Measurements from ENCODE around the gene KLHDC7B. TPM values are rescaled to one million over a fixed set of nuclear protein-coding genes. Genes with fewer than 3 reads are reported as not detected.

Gene KLHDC7B
- total and polyA plus RNA-seq, 2 of the 13 experiments (the other 11 are each of a cell fraction or from before 2014, with no cell fraction given) = 0.11 TPM; not detected in 1

DNA sequence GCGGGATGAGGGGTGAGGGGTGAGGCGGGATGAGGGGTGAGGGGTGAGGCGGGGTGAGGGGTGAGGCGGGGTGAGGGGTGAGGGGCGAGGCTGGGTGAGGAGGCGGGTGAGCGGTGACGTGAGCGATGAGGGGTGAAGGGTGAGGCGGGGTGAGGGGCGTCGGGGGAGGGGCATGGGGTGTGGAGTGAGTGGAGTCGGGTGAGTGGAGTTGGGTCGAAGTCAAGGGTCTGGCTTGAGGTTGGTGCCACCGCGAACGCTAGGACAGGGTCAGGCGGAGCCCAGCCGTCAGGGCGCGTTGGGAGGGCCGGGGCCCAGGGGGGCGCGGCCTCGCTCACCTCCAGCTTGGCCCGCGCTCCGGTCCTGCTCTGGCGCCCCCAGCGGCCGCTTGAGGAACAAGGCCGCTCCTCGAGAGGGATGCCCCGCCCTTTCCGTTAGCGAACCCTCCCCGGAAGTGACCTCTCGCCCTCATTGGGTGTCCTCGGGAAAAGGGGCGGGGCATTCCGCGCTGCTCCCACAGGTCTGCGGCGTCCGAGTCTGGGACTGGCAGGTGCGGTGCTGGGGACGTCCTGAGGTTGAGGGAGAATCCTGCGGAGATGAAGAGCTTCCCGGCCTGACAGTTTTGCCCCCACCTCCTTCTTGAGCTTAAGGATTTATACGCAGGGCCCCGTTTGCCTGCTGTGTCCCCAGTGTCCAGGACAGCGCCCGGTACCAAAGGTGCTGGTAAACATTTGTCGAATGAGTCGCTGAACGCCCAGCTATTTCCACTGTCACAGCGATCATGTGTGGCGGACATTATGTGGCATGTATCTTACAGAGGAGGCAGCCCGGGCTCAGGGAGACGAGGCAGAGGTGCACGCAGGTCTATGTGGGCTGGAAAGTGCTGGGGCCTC is 17.1 kb downstream of the KLHDC7B start, which contains the start of gene SYCE3 (continued):
- TF ChIP-seq SRSF4 (IDR thresholded peaks at IDR 0.05; ENCODE audit: low read depth, low read length, poor library complexity, severe bottlenecking) (no peak), TBX3 (IDR thresholded peaks at IDR 0.05; ENCODE audit: borderline replicate concordance) (no peak), CBX1 (IDR thresholded peaks at IDR 0.05; ENCODE audit: low read depth) (no peak), MTA1 (CRISPR knock-in tag; IDR thresholded peaks at IDR 0.05; ENCODE audit: borderline replicate concordance) (peak; percentile 78; the same call in 1 of the 2 replicates), ZNF569 (CRISPR knock-in tag; IDR thresholded peaks at IDR 0.05; ENCODE audit: borderline replicate concordance) (no peak), ZNF589 (CRISPR knock-in tag; conservative IDR thresholded peaks at IDR 0.05) (no peak), BHLHE40 (IDR thresholded peaks at IDR 0.05; ENCODE audit: low read length) (0 out of 2 replicates have a peak, but pooled peaks have one; percentile 41), DMAP1 (CRISPR knock-in tag; IDR thresholded peaks at IDR 0.05) (peak; percentile 38; the same call in 1 of the 2 replicates), NFYB (CRISPR knock-in tag; IDR thresholded peaks at IDR 0.05) (peak; percentile 83), ZNF337 (CRISPR knock-in tag; IDR thresholded peaks at IDR 0.05; ENCODE audit: borderline replicate concordance, low read depth) (no peak)
- TF ChIP-seq, protein P1, sequence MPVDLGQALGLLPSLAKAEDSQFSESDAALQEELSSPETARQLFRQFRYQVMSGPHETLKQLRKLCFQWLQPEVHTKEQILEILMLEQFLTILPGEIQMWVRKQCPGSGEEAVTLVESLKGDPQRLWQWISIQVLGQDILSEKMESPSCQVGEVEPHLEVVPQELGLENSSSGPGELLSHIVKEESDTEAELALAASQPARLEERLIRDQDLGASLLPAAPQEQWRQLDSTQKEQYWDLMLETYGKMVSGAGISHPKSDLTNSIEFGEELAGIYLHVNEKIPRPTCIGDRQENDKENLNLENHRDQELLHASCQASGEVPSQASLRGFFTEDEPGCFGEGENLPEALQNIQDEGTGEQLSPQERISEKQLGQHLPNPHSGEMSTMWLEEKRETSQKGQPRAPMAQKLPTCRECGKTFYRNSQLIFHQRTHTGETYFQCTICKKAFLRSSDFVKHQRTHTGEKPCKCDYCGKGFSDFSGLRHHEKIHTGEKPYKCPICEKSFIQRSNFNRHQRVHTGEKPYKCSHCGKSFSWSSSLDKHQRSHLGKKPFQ (CRISPR knock-in tag; IDR thresholded peaks at IDR 0.05; ENCODE audit: insufficient replicate concordance) = no peak
- TF ChIP-seq, protein P2, sequence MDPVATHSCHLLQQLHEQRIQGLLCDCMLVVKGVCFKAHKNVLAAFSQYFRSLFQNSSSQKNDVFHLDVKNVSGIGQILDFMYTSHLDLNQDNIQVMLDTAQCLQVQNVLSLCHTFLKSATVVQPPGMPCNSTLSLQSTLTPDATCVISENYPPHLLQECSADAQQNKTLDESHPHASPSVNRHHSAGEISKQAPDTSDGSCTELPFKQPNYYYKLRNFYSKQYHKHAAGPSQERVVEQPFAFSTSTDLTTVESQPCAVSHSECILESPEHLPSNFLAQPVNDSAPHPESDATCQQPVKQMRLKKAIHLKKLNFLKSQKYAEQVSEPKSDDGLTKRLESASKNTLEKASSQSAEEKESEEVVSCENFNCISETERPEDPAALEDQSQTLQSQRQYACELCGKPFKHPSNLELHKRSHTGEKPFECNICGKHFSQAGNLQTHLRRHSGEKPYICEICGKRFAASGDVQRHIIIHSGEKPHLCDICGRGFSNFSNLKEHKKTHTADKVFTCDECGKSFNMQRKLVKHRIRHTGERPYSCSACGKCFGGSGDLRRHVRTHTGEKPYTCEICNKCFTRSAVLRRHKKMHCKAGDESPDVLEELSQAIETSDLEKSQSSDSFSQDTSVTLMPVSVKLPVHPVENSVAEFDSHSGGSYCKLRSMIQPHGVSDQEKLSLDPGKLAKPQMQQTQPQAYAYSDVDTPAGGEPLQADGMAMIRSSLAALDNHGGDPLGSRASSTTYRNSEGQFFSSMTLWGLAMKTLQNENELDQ (CRISPR knock-in tag; IDR thresholded peaks at IDR 0.05; ENCODE audit: borderline replicate concordance) = no peak
- TF ChIP-seq, protein P3, sequence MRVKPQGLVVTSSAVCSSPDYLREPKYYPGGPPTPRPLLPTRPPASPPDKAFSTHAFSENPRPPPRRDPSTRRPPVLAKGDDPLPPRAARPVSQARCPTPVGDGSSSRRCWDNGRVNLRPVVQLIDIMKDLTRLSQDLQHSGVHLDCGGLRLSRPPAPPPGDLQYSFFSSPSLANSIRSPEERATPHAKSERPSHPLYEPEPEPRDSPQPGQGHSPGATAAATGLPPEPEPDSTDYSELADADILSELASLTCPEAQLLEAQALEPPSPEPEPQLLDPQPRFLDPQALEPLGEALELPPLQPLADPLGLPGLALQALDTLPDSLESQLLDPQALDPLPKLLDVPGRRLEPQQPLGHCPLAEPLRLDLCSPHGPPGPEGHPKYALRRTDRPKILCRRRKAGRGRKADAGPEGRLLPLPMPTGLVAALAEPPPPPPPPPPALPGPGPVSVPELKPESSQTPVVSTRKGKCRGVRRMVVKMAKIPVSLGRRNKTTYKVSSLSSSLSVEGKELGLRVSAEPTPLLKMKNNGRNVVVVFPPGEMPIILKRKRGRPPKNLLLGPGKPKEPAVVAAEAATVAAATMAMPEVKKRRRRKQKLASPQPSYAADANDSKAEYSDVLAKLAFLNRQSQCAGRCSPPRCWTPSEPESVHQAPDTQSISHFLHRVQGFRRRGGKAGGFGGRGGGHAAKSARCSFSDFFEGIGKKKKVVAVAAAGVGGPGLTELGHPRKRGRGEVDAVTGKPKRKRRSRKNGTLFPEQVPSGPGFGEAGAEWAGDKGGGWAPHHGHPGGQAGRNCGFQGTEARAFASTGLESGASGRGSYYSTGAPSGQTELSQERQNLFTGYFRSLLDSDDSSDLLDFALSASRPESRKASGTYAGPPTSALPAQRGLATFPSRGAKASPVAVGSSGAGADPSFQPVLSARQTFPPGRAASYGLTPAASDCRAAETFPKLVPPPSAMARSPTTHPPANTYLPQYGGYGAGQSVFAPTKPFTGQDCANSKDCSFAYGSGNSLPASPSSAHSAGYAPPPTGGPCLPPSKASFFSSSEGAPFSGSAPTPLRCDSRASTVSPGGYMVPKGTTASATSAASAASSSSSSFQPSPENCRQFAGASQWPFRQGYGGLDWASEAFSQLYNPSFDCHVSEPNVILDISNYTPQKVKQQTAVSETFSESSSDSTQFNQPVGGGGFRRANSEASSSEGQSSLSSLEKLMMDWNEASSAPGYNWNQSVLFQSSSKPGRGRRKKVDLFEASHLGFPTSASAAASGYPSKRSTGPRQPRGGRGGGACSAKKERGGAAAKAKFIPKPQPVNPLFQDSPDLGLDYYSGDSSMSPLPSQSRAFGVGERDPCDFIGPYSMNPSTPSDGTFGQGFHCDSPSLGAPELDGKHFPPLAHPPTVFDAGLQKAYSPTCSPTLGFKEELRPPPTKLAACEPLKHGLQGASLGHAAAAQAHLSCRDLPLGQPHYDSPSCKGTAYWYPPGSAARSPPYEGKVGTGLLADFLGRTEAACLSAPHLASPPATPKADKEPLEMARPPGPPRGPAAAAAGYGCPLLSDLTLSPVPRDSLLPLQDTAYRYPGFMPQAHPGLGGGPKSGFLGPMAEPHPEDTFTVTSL (CRISPR knock-in tag; IDR thresholded peaks at IDR 0.05; ENCODE audit: borderline replicate concordance) = no peak
- TF ChIP-seq, protein P4, sequence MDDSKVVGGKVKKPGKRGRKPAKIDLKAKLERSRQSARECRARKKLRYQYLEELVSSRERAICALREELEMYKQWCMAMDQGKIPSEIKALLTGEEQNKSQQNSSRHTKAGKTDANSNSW (CRISPR knock-in tag; IDR thresholded peaks at IDR 0.05; ENCODE audit: borderline replicate concordance) = no peak
- TF ChIP-seq, protein P5, sequence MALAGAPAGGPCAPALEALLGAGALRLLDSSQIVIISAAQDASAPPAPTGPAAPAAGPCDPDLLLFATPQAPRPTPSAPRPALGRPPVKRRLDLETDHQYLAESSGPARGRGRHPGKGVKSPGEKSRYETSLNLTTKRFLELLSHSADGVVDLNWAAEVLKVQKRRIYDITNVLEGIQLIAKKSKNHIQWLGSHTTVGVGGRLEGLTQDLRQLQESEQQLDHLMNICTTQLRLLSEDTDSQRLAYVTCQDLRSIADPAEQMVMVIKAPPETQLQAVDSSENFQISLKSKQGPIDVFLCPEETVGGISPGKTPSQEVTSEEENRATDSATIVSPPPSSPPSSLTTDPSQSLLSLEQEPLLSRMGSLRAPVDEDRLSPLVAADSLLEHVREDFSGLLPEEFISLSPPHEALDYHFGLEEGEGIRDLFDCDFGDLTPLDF (CRISPR knock-in tag; IDR thresholded peaks at IDR 0.05) = no peak
